Heart right ventricle (tissue), 16 donors: ENCODE results near the gene CORO1C. TPM values are rescaled to one million over a fixed set of nuclear protein-coding genes. Genes with fewer than 3 reads are reported as not detected.
A peak's percentile ranks its signal among the peaks of the same experiment; 100 is the strongest.

Experiments used
- ATAC-seq, 8 donors: fragments of 200-7000 bp; cut with Tn5 transposase; one replicate each; pipeline ENCODE4 v1.9.1; 2020; ENCODE audit warnings: mild to moderate bottlenecking in 8 of 8, moderate library complexity in 8 of 8, moderate number of reproducible peaks in 1 of 8
- DNase-seq, 2 donors: peaks; one replicate each; pipeline ENCODE4 v3.0.0-alpha.2; 2020
- H3K27ac ChIP-seq, 10 donors: fragments of 200-600 bp; sonication (generic) in 2 of 10; one replicate each; pipeline versions ENCODE4 v1.5.0 to v1.8.0; 2020 to 2022; ENCODE audit warnings: mild to moderate bottlenecking in 3 of 10
- H3K27me3 ChIP-seq, 7 donors: fragments of 200-600 bp; one replicate each; pipeline ENCODE4 v1.8.0; 2021 to 2022; ENCODE audit warnings: mild to moderate bottlenecking in 2 of 7
- H3K36me3 ChIP-seq, 9 donors: fragments of 200-600 bp; sonication (generic) in 1 of 9; one replicate each; pipeline versions ENCODE4 v1.5.0 to v1.8.0; 2020 to 2022; ENCODE audit warnings: mild to moderate bottlenecking in 2 of 9
- H3K4me1 ChIP-seq, 9 donors: fragments of 200-600 bp; sonication (generic) in 1 of 9; one replicate each; pipeline versions ENCODE4 v1.5.0 to v1.8.0; 2020 to 2022; ENCODE audit warnings: mild to moderate bottlenecking in 4 of 9
- H3K4me3 ChIP-seq, 10 donors: fragments of 200-600 bp; sonication (generic) in 2 of 10; one replicate each; pipeline versions ENCODE4 v1.5.0 to v1.8.0; 2020 to 2022; ENCODE audit warnings: mild to moderate bottlenecking in 7 of 10, moderate library complexity in 2 of 10
- H3K9me3 ChIP-seq, 11 donors: fragments of 200-600 bp in 10 of 11; sonication (generic) in 2 of 11; one replicate each; pipeline versions ENCODE4 v1.5.0 to v1.8.0; 2013 to 2022; ENCODE audit warnings: mild to moderate bottlenecking in 2 of 11, control low read depth in 1 of 11, moderate library complexity in 1 of 11
- CTCF ChIP-seq, 9 donors: fragments of 200-600 bp; sonication (generic) in 2 of 9; IDR thresholded peaks; one replicate each; pipeline versions ENCODE4 v1.5.0 to v1.8.0; 2021 to 2022; ENCODE audit warnings: antibody characterized with exemption in 9 of 9, mild to moderate bottlenecking in 5 of 9, moderate library complexity in 1 of 9
- WGBS, 2 donors: extraction: QIAGEN DNeasy Blood & Tissue Kit; methylation state at CpG; one replicate each; pipeline ENCODE4 v1.1.7; 2013; ENCODE audit warnings: inconsistent platforms in 1 of 2; 5-methylcytosine and 5-hydroxymethylcytosine counted together
- intact Hi-C, 10 donors: fragments of 100-400 bp; cut with DNase I; formaldehyde crosslinking; loops; one replicate each; pipeline versions ENCODE4 v1.11.1 to v1.14.2; 2022
- polyA plus RNA-seq, 2 donors: library from polyadenylated mRNA; stranded (reverse); fragments of 200-250 nt; gene quantifications; one replicate each; pipeline ENCODE4 v1.2.3, GENCODE V29; 2013
- total RNA-seq, 10 donors: library from RNA; stranded (reverse); fragmentation: NEBNext Ultra II Directional in 3 of 10; extraction: Animal tissue kit (Norgen Biotek cat#: 25700) in 3 of 10; gene quantifications; one replicate each; pipeline versions ENCODE4 v1.2.1 to v1.2.4, GENCODE V29; 2021 to 2023
- donor health status: Arrhythmogenic right ventricular cardiomyopathy.
- donor health status: ischemic (EF 13 %, LVEDD 7.1; RV severe dilation, severe dysfunction).
- donor health status: healthy with polysubstance abuse.
- donor health status: DM: no; HTN: yes; CAD: no.
- donor health status: DM: no; HTN: no; CAD: no.
- donor health status: ischemic (EF 25% LVEDD 6.9; RV normal size, moderate dysfunction).
- donor health status: ischemic (EF 25% LVEDD 5.7; RV mildly dilated, moderate dysfunction).
- donor health status: healthy.
- donor health status: DM: yes; HTN: yes; CAD: no.
- donor health status: Ischemic cardiomyopathy.
- donor health status: ischemic (EF 35%, LVEDD 5.7; RV mildly dilated, moderate dysfunction).
- donor health status: nonischemic (EF 11% LVEDD 7.7; RV severe dilation, severe dysfunction).
- donor health status: DM: yes; HTN: yes; CAD: no.
- donor health status: PGD.
- donor health status: ischemic (EF 29% LVEDD 5.4; RV normal size, mild dysfunction).
- donor health status: nonischemic (EF 23%, LVEDD 6.1; RV moderate dilation, normal function).

CORO1C gene
- total and polyA plus RNA-seq, 12 donors = 25.5 to 88.6 (median 58.2) TPM

GRCh38 chr12:108599541-108599940 is 131.8 kb downstream of the CORO1C start:
- DNase-seq = no peak
- H3K36me3 ChIP-seq = no peaks in the 10 kb centered on the region
- H3K9me3 ChIP-seq = no peaks in the 10 kb centered on the region

GRCh38 chr12:108598553-108599250 is 132.6 kb downstream of the CORO1C start:
- ATAC-seq = no peak
- WGBS, 2 donors = 88 to 92% methylated on average over 11 of the region's 11 CpGs
- Histone ChIP-seq H3K27me3 (peaks cover 0 to 3% (median 0%) of the 10 kb centered on the region in 7 donors), H3K9me3 (no peaks in the 10 kb centered on the region), H3K4me1 (no peaks in the 10 kb centered on the region), H3K27ac (peak overlapping the region in 2 of 10 donors; percentile 41 to 57), H3K4me3 (peak overlapping the region in 1 of 10 donors; percentile 43), H3K36me3 (no peaks in the 10 kb centered on the region)
- DNase-seq = no peak
- intact Hi-C loops = no loop called here
- TF ChIP-seq CTCF (IDR thresholded peaks at IDR 0.05) = no peak

More at GRCh38 chr12:108599541-108599940, 131.8 kb downstream of the CORO1C start:
- intact Hi-C loops = no loop called here
- Histone ChIP-seq H3K27ac (no peak overlapping the region), H3K4me3 (no peak overlapping the region), H3K27me3 (peaks cover 0 to 3% (median 0%) of the 10 kb centered on the region in 7 donors), H3K4me1 (peaks cover 0 to 3% (median 0%) of the 10 kb centered on the region in 9 donors)
- no peak for ATAC-seq
- TF ChIP-seq CTCF (IDR thresholded peaks at IDR 0.05) = no peak
- WGBS, 2 donors = 83 to 84% methylated on average over 6 of the region's 6 CpGs

- Histone ChIP-seq H3K27ac (peak within 1 kb of the TSS in 2 of 10 donors; percentile 44 to 57), H3K36me3 (no peaks in the 10 kb centered on the region), H3K4me3 (peak within 1 kb of the TSS in 7 of 10 donors; percentile 16 to 48 (median 40)), H3K9me3 (no peaks in the 10 kb centered on the region), H3K4me1 (no peaks in the 10 kb centered on the region), H3K27me3 (peaks cover 0 to 3% (median 0%) of the 10 kb centered on the region in 7 donors)
- intact Hi-C loops = no loop called here
- TF ChIP-seq CTCF (IDR thresholded peaks at IDR 0.05) = no peak
- WGBS, 2 donors = 48% methylated on average over 25 to 27 of the region's 27 CpGs
- ATAC-seq (peak; percentile 49 to 77 (median 68)), DNase-seq (peak in 1 of 2 donors; percentile 38)
Measured at GRCh38 chr12:108597559-108598471, 133.5 kb downstream of the CORO1C start, which contains the start of gene TMEM119. Gene TMEM119 (minus strand): TSS chr12:108598084. CDS start chr12:108592383, 5,701 bp downstream.

GRCh38 chr12:108596854-108597558 is 134.3 kb downstream of the CORO1C start:
- TF ChIP-seq CTCF (IDR thresholded peaks at IDR 0.05) = no peak
- Histone ChIP-seq H3K4me3 (peak overlapping the region in 7 of 10 donors; percentile 16 to 48 (median 40)), H3K27ac (peak overlapping the region in 2 of 10 donors; percentile 44 to 57), H3K9me3 (no peaks in the 10 kb centered on the region), H3K4me1 (no peaks in the 10 kb centered on the region), H3K27me3 (peaks cover 0 to 3% (median 0%) of the 10 kb centered on the region in 7 donors), H3K36me3 (no peaks in the 10 kb centered on the region)
- DNase-seq = no peak
- intact Hi-C loops = no loop called here
- WGBS, 2 donors = 53 to 55% methylated on average over 10 of the region's 10 CpGs
- peak in 2 of 8 donors; percentile 3 to 5 for ATAC-seq
